Astrocyte (in vitro differentiated cells and primary cell): ENCODE data around the gene AKAP13. TPM values are rescaled to one million over a fixed set of nuclear protein-coding genes. Genes with fewer than 3 reads are reported as not detected.

ENCODE experiments used
- DNase-seq: peaks from one replicate; pipeline ENCODE4 v3.0.0-alpha.2; 2010; ENCODE audit warnings: low read depth
- FAIRE-seq: peaks from 2 replicates; lab custom pipeline; 2011; peaks lifted over from hg19 to GRCh38; lab: Jason Lieb, UNC
- H2AFZ ChIP-seq: 2 replicates; pipeline ENCODE4 v1.6.0; 2012; ENCODE audit warnings: low read depth, low read length, inconsistent platforms
- H3K27ac ChIP-seq: 2 replicates; pipeline ENCODE4 v1.5.1; 2011; ENCODE audit warnings: low read depth, low read length, inconsistent platforms
- H3K27me3 ChIP-seq: 2 replicates; pipeline ENCODE4 v1.6.0; 2011; ENCODE audit warnings: low read length, inconsistent platforms; ENCODE audit not compliant: insufficient read depth
- H3K36me3 ChIP-seq: 2 replicates; pipeline ENCODE4 v1.5.1; 2011; ENCODE audit warnings: low read length, inconsistent platforms; ENCODE audit not compliant: insufficient read depth
- H3K4me1 ChIP-seq: 2 replicates; pipeline ENCODE4 v1.5.1; 2011; ENCODE audit warnings: low read length, inconsistent platforms; ENCODE audit not compliant: insufficient read depth
- H3K4me2 ChIP-seq: 2 replicates; pipeline ENCODE4 v1.6.0; 2012; ENCODE audit warnings: low read length, inconsistent platforms
- H3K4me3 ChIP-seq: 2 replicates; pipeline ENCODE4 v1.5.1; 2011; ENCODE audit warnings: low read depth, mild to moderate bottlenecking, low read length, inconsistent platforms; ENCODE audit not compliant: insufficient read depth
- H3K79me2 ChIP-seq: 2 replicates; pipeline ENCODE4 v1.6.0; 2012; ENCODE audit warnings: mild to moderate bottlenecking, low read length, inconsistent platforms; ENCODE audit not compliant: insufficient read depth
- H3K9ac ChIP-seq: 2 replicates; pipeline ENCODE4 v1.6.0; 2012; ENCODE audit warnings: mild to moderate bottlenecking, low read length, inconsistent platforms
- H3K9me3 ChIP-seq: 2 replicates; pipeline ENCODE4 v1.5.1; 2012; ENCODE audit warnings: low read depth, mild to moderate bottlenecking, low read length, inconsistent platforms; ENCODE audit not compliant: insufficient read depth
- H4K20me1 ChIP-seq: 2 replicates; pipeline ENCODE4 v1.6.0; 2012; ENCODE audit warnings: low read length, inconsistent platforms; ENCODE audit not compliant: insufficient read depth
- H3K27ac Mint-ChIP-seq: one replicate; pipeline ENCODE4 v1.8.0; 2021; ENCODE audit warnings: mild to moderate bottlenecking, mixed read lengths; ENCODE audit not compliant: unreplicated experiment
- H3K27me3 Mint-ChIP-seq: one replicate; pipeline ENCODE4 v1.8.0; 2021; ENCODE audit warnings: low read depth, mixed read lengths; ENCODE audit not compliant: unreplicated experiment
- H3K36me3 Mint-ChIP-seq: one replicate; pipeline ENCODE4 v1.8.0; 2021; ENCODE audit warnings: low read depth, mixed read lengths; ENCODE audit not compliant: unreplicated experiment
- H3K4me1 Mint-ChIP-seq: one replicate; pipeline ENCODE4 v1.8.0; 2021; ENCODE audit warnings: low read depth, mixed read lengths; ENCODE audit not compliant: unreplicated experiment
- H3K4me3 Mint-ChIP-seq: one replicate; pipeline ENCODE4 v1.8.0; 2021; ENCODE audit warnings: mild to moderate bottlenecking, moderate library complexity, mixed read lengths; ENCODE audit not compliant: unreplicated experiment
- H3K9me3 Mint-ChIP-seq: one replicate; pipeline ENCODE4 v1.8.0; 2021; ENCODE audit warnings: mild to moderate bottlenecking, mixed read lengths; ENCODE audit not compliant: unreplicated experiment
- CTCF ChIP-seq: IDR thresholded peaks from 2 replicates; pipeline ENCODE4 v1.5.1; 2011; ENCODE audit warnings: low read depth, mild to moderate bottlenecking, inconsistent platforms, low read length, moderate library complexity; ENCODE audit not compliant: insufficient read depth
- EZH2 ChIP-seq: IDR thresholded peaks from 2 replicates; pipeline ENCODE4 v1.6.1; 2012; ENCODE audit warnings: mild to moderate bottlenecking, low read length, inconsistent platforms; ENCODE audit not compliant: insufficient read depth
- total RNA-seq: library from RNA; stranded (reverse); gene quantifications from 2 replicates; pipeline ENCODE4 v1.2.1, GENCODE V29; 2021

The AKAP13 gene
- total RNA-seq, 1 donor from 2014 or later = 98.2 TPM

- no peaks in the 10 kb centered on the region for H3K36me3 ChIP-seq
- peak overlapping the region; percentile 65 for H3K4me2 ChIP-seq
- peaks cover 36% of the 10 kb centered on the region for H4K20me1 ChIP-seq
- Mint-ChIP-seq H3K4me1 (peaks cover 21% of the 10 kb centered on the region), H3K36me3 (peaks cover 2% of the 10 kb centered on the region), H3K27ac (no peak overlapping the region), H3K9me3 (peaks cover 2% of the 10 kb centered on the region), H3K27me3 (no peaks in the 10 kb centered on the region), H3K4me3 (no peak overlapping the region)
- FAIRE-seq = peak; percentile 83
- H3K27me3 ChIP-seq = no peaks in the 10 kb centered on the region
- H3K9me3 ChIP-seq = no peaks in the 10 kb centered on the region
- H3K4me3 ChIP-seq = peak overlapping the region; percentile 14
- H3K4me1 ChIP-seq = peaks cover 63% of the 10 kb centered on the region
- H3K79me2 ChIP-seq = peaks cover 70% of the 10 kb centered on the region
- DNase-seq = peak; percentile 88
- H3K9ac ChIP-seq = peak overlapping the region; percentile 28
- peak overlapping the region; percentile 52 for H3K27ac ChIP-seq
- no peak overlapping the region for H2AFZ ChIP-seq
- no peak for TF ChIP-seq EZH2
- TF ChIP-seq CTCF = no peak
Observed at GRCh38 chr15:85622221-85622831, 241.9 kb downstream of the AKAP13 start.

- Histone ChIP-seq H3K27me3 (no peaks in the 10 kb centered on the region), H4K20me1 (peaks cover 36% of the 10 kb centered on the region), H3K4me2 (peak overlapping the region; percentile 17), H3K4me1 (peaks cover 56% of the 10 kb centered on the region), H3K27ac (peak overlapping the region; percentile 9), H3K79me2 (peaks cover 72% of the 10 kb centered on the region), H3K9ac (no peak overlapping the region), H2AFZ (no peak overlapping the region), H3K9me3 (no peaks in the 10 kb centered on the region), H3K36me3 (no peaks in the 10 kb centered on the region), H3K4me3 (no peak overlapping the region)
- Mint-ChIP-seq H3K27me3 (no peaks in the 10 kb centered on the region), H3K9me3 (peaks cover 2% of the 10 kb centered on the region), H3K4me1 (peaks cover 21% of the 10 kb centered on the region), H3K36me3 (peaks cover 2% of the 10 kb centered on the region), H3K4me3 (no peak overlapping the region), H3K27ac (no peak overlapping the region)
- FAIRE-seq (peak; percentile 23), DNase-seq (peak; percentile 57)
- TF ChIP-seq CTCF (no peak), EZH2 (no peak)
Observed at GRCh38 chr15:85623315-85624049, 243.1 kb downstream of the AKAP13 start.
